Smooth muscle cell (in vitro differentiated cells): ENCODE measurements around the gene STAMBP. TPM values are rescaled to one million over a fixed set of nuclear protein-coding genes. Genes with fewer than 3 reads are reported as not detected.

ENCODE experiments used
- DNase-seq: peaks from one replicate; lab custom pipeline; 2025; ENCODE audit not compliant: unreplicated experiment; lab: John Stamatoyannopoulos, UW
- H2AFZ ChIP-seq: fragments of 200-600 bp; sonication (generic); 2 replicates; pipeline ENCODE4 v1.6.0; 2016; ENCODE audit warnings: antibody characterized with exemption, low read depth, mild to moderate bottlenecking
- H3F3A ChIP-seq: fragments of 200-600 bp; sonication (generic); 2 replicates; pipeline ENCODE4 v1.6.0; 2017; ENCODE audit warnings: antibody characterized with exemption, low read depth
- H3K27ac ChIP-seq: fragments of 200-600 bp; sonication (generic); 2 replicates; pipeline ENCODE4 v1.5.1; 2016; ENCODE audit warnings: low read depth, mild to moderate bottlenecking
- H3K27me3 ChIP-seq: fragments of 200-600 bp; sonication (generic); 2 replicates; pipeline ENCODE4 v1.6.1; 2016; ENCODE audit warnings: low read depth, mild to moderate bottlenecking
- H3K36me3 ChIP-seq: fragments of 200-600 bp; sonication (generic); 2 replicates; pipeline ENCODE4 v1.5.1; 2016; ENCODE audit warnings: low read depth
- H3K4me1 ChIP-seq: fragments of 200-600 bp; sonication (generic); 2 replicates; pipeline ENCODE4 v1.5.1; 2016; ENCODE audit warnings: low read depth
- H3K4me2 ChIP-seq: fragments of 200-600 bp; sonication (generic); 2 replicates; pipeline ENCODE4 v1.6.0; 2016; ENCODE audit warnings: mild to moderate bottlenecking
- H3K4me3 ChIP-seq: fragments of 200-600 bp; sonication (generic); 2 replicates; pipeline ENCODE4 v1.5.1; 2016; ENCODE audit warnings: mild to moderate bottlenecking
- H3K79me2 ChIP-seq: fragments of 200-600 bp; sonication (generic); 2 replicates; pipeline ENCODE4 v1.6.0; 2016; ENCODE audit warnings: low read depth, mild to moderate bottlenecking
- H3K9ac ChIP-seq: fragments of 200-600 bp; sonication (generic); 2 replicates; pipeline ENCODE4 v1.6.0; 2016; ENCODE audit warnings: low read depth
- H3K9me3 ChIP-seq: fragments of 200-600 bp; sonication (generic); replicated peaks from 2 replicates; pipeline ENCODE4 v1.5.1; 2016; ENCODE audit warnings: low read depth
- H4K20me1 ChIP-seq: fragments of 200-600 bp; sonication (generic); 2 replicates; pipeline ENCODE4 v1.6.0; 2016; ENCODE audit warnings: low read depth
- CTCF ChIP-seq: fragments of 200-600 bp; sonication (generic); IDR thresholded peaks from 2 replicates; pipeline ENCODE4 v1.5.1; 2017; ENCODE audit warnings: borderline replicate concordance, mild to moderate bottlenecking, antibody characterized with exemption; ENCODE audit not compliant: insufficient read depth, poor library complexity, severe bottlenecking
- WGBS: methylation state at CpG from one replicate; pipeline ENCODE4 v1.1.7; 2016; ENCODE audit warnings: low lambda C conversion rate; 5-methylcytosine and 5-hydroxymethylcytosine counted together
- polyA plus RNA-seq: library from polyadenylated mRNA; unstranded; fragments of >200 nt; fragmentation: Nextera tagmentation; extraction: Ambion mirVana; gene quantifications from 2 replicates; pipeline ENCODE4 v1.2.1, GENCODE V29; 2016
- total RNA-seq: library from RNA; depleted of rRNA; stranded (reverse); fragments of >200 nt; gene quantifications from 2 replicates; pipeline ENCODE4 v1.2.3, GENCODE V29; 2014

Gene STAMBP
- total and polyA plus RNA-seq, 2 experiments from 2014 or later: 48.5 to 61.1 TPM

- H3K9ac ChIP-seq: no peak overlapping the region
- H3K4me2 ChIP-seq: no peak overlapping the region
- no peak overlapping the region for H3K27ac ChIP-seq
- WGBS: 83% methylated on average over 1 of the region's 1 CpG
- H4K20me1 ChIP-seq: peaks cover 58% of the 10 kb centered on the region
- H3K79me2 ChIP-seq: peaks cover 9% of the 10 kb centered on the region
- H3K9me3 ChIP-seq: no peaks in the 10 kb centered on the region
- peaks cover 12% of the 10 kb centered on the region for H3K36me3 ChIP-seq
- H3K4me1 ChIP-seq: peaks cover 10% of the 10 kb centered on the region
- no peak for TF ChIP-seq CTCF
- H3K27me3 ChIP-seq: no peaks in the 10 kb centered on the region
- peak overlapping the region; percentile 21 for H3K4me3 ChIP-seq
- H3F3A ChIP-seq: peaks cover 9% of the 10 kb centered on the region
- no peak for DNase-seq
- no peak overlapping the region for H2AFZ ChIP-seq
Measured at GRCh38 chr2:73842739-73843019, 13.9 kb downstream of the STAMBP start.

- no peak overlapping the region for H3K27ac ChIP-seq
Measured at GRCh38 chr2:73844087-73844486, 15.3 kb downstream of the STAMBP start.

GRCh38 chr2:73850009-73850408 lies 21.2 kb downstream of the STAMBP start:
- no peak for TF ChIP-seq CTCF
- peaks cover 4% of the 10 kb centered on the region for H4K20me1 ChIP-seq
- no peaks in the 10 kb centered on the region for H3K9me3 ChIP-seq
- H3K27ac ChIP-seq: no peak overlapping the region
- DNase-seq: no peak
- H3K27me3 ChIP-seq: no peaks in the 10 kb centered on the region
- H3K9ac ChIP-seq: no peak overlapping the region
- no peaks in the 10 kb centered on the region for H3K4me1 ChIP-seq
- H2AFZ ChIP-seq: no peak overlapping the region
- WGBS: 93% methylated on average over 2 of the region's 2 CpGs
- H3K4me3 ChIP-seq: no peak overlapping the region
- H3F3A ChIP-seq: peaks cover 3% of the 10 kb centered on the region
- peaks cover 13% of the 10 kb centered on the region for H3K36me3 ChIP-seq
- H3K4me2 ChIP-seq: no peak overlapping the region
- H3K79me2 ChIP-seq: no peaks in the 10 kb centered on the region

More at GRCh38 chr2:73844087-73844486, 15.3 kb downstream of the STAMBP start:
- no peak for TF ChIP-seq CTCF
- Histone ChIP-seq H3K36me3 (peaks cover 12% of the 10 kb centered on the region), H2AFZ (no peak overlapping the region), H4K20me1 (peaks cover 44% of the 10 kb centered on the region), H3F3A (peaks cover 2% of the 10 kb centered on the region), H3K9ac (no peak overlapping the region), H3K4me3 (no peak overlapping the region), H3K9me3 (no peaks in the 10 kb centered on the region), H3K4me2 (no peak overlapping the region), H3K27me3 (no peaks in the 10 kb centered on the region), H3K4me1 (peaks cover under 1% of the 10 kb centered on the region), H3K79me2 (peaks cover 9% of the 10 kb centered on the region)
- 93% methylated on average over 2 of the region's 2 CpGs for WGBS
- DNase-seq: no peak

GRCh38 chr2:73851274-73851673 lies 22.5 kb downstream of the STAMBP start:
- WGBS: 96% methylated on average over 3 of the region's 3 CpGs
- Histone ChIP-seq H3K4me3 (no peak overlapping the region), H3K27ac (no peak overlapping the region)

More at GRCh38 chr2:73851274-73851673, 22.5 kb downstream of the STAMBP start:
- Histone ChIP-seq H2AFZ (no peak overlapping the region), H3F3A (peaks cover 3% of the 10 kb centered on the region), H3K4me2 (peak overlapping the region; percentile 29), H4K20me1 (peaks cover 4% of the 10 kb centered on the region), H3K27me3 (no peaks in the 10 kb centered on the region), H3K79me2 (no peaks in the 10 kb centered on the region), H3K9me3 (no peaks in the 10 kb centered on the region), H3K36me3 (peaks cover 5% of the 10 kb centered on the region), H3K4me1 (no peaks in the 10 kb centered on the region), H3K9ac (no peak overlapping the region)
- DNase-seq: no peak
- TF ChIP-seq CTCF: peak; percentile 17
